Breast epithelium (tissue), 4 donors: ENCODE measurements around the gene CREB3L2. TPM values are rescaled to one million over a fixed set of nuclear protein-coding genes. Genes with fewer than 3 reads are reported as not detected.

Experiments
- DNase-seq, 2 donors: peaks; one replicate each; pipeline ENCODE4 v3.0.0-alpha.2; 2019; ENCODE audit warnings: low spot score in 2 of 2
- H3K27ac ChIP-seq, 2 donors: fragments of 200-600 bp; sonication (generic) in 1 of 2; one replicate each; pipeline ENCODE4 v1.5.1; 2016 to 2019; ENCODE audit warnings: mild to moderate bottlenecking in 1 of 2
- H3K27me3 ChIP-seq, 2 donors: fragments of 200-600 bp; sonication (generic) in 1 of 2; one replicate each; pipeline versions ENCODE4 v1.5.1 to v1.6.0; 2017 to 2019; ENCODE audit warnings: control low read depth in 1 of 2, mild to moderate bottlenecking in 1 of 2
- H3K36me3 ChIP-seq: fragments of 200-600 bp; one replicate; pipeline ENCODE4 v1.5.1; 2019
- H3K4me1 ChIP-seq, 2 donors: fragments of 200-600 bp; sonication (generic); one replicate each; pipeline ENCODE4 v1.5.1; 2016 to 2019; ENCODE audit warnings: control low read depth in 1 of 2
- H3K4me3 ChIP-seq, 3 donors: fragments of 200-600 bp; sonication (generic); 1 replicate in 2 of 3; 2 replicates in 1 of 3; pipeline ENCODE4 v1.5.1; 2016 to 2019; ENCODE audit warnings: mild to moderate bottlenecking in 3 of 3, moderate library complexity in 2 of 3
- H3K9me3 ChIP-seq, 2 donors: fragments of 200-600 bp; sonication (generic) in 1 of 2; one replicate each; pipeline ENCODE4 v1.5.1; 2016 to 2019; ENCODE audit warnings: control low read depth in 1 of 2
- CTCF ChIP-seq, 3 donors: fragments of 450-650 bp; IDR thresholded peaks; one replicate each; pipeline ENCODE4 v1.5.1; 2016 to 2017; ENCODE audit warnings: antibody characterized with exemption in 3 of 3, mild to moderate bottlenecking in 3 of 3, moderate library complexity in 3 of 3
- POLR2A ChIP-seq: fragments of 450-650 bp; IDR thresholded peaks from one replicate; pipeline ENCODE4 v1.6.1; 2016; ENCODE audit warnings: antibody characterized with exemption, mild to moderate bottlenecking, moderate library complexity
- POLR2AphosphoS5 ChIP-seq, 3 donors: sonication (generic); formaldehyde crosslinking; IDR thresholded peaks; one replicate each; pipeline ENCODE4 v1.6.1; 2017; ENCODE audit warnings: antibody characterized with exemption in 3 of 3
- intact Hi-C: fragments of 100-400 bp; cut with DNase I; formaldehyde crosslinking; loops from one replicate; pipeline ENCODE4 v1.15.1; 2023; ENCODE audit warnings: low total_unique reads
- total RNA-seq, 3 donors: library from RNA; depleted of rRNA; stranded (reverse); fragments of >200 nt; gene quantifications; one replicate each; pipeline ENCODE4 v1.1.0, GENCODE V29; 2016

Gene CREB3L2
- total RNA-seq, 3 donors from 2014 or later: 23.0 to 46.5 (median 40.5) TPM

- H3K9me3 ChIP-seq: no peaks in the 10 kb centered on the region
- no peak for DNase-seq
- H3K4me1 ChIP-seq: no peaks in the 10 kb centered on the region
- intact Hi-C loops: no loop called here
- no peak overlapping the region for H3K4me3 ChIP-seq
- peak overlapping the region; percentile 14 to 21 for H3K27ac ChIP-seq
- TF ChIP-seq POLR2AphosphoS5 (IDR thresholded peaks at IDR 0.05) (no peak), CTCF (IDR thresholded peaks at IDR 0.05) (no peak), POLR2A (no peak)
- no peaks in the 10 kb centered on the region for H3K27me3 ChIP-seq
- no peaks in the 10 kb centered on the region for H3K36me3 ChIP-seq
Observed at GRCh38 chr7:137942484-137943115, 59.3 kb downstream of the CREB3L2 start.

- Histone ChIP-seq H3K4me3 (no peak overlapping the region), H3K4me1 (peaks cover 2 to 11% of the 10 kb centered on the region in 2 donors), H3K27ac (peak overlapping the region; percentile 4 to 41), H3K36me3 (no peaks in the 10 kb centered on the region), H3K9me3 (no peaks in the 10 kb centered on the region), H3K27me3 (no peaks in the 10 kb centered on the region)
- intact Hi-C loops: no loop called here
- DNase-seq: no peak
- TF ChIP-seq POLR2A (no peak), CTCF (IDR thresholded peaks at IDR 0.05) (no peak), POLR2AphosphoS5 (IDR thresholded peaks at IDR 0.05) (no peak)
Observed at GRCh38 chr7:137940656-137941518, 61.0 kb downstream of the CREB3L2 start.

GRCh38 chr7:137940218-137940617 lies 61.7 kb downstream of the CREB3L2 start:
- no peaks in the 10 kb centered on the region for H3K27me3 ChIP-seq
- intact Hi-C loops: no loop called here
- H3K27ac ChIP-seq: peak overlapping the region; percentile 5 to 41
- H3K4me1 ChIP-seq: peaks cover 2 to 18% of the 10 kb centered on the region in 2 donors
- H3K36me3 ChIP-seq: no peaks in the 10 kb centered on the region
- no peak for DNase-seq
- no peak overlapping the region for H3K4me3 ChIP-seq
- TF ChIP-seq POLR2AphosphoS5 (IDR thresholded peaks at IDR 0.05): no peak
- TF ChIP-seq CTCF (IDR thresholded peaks at IDR 0.05): no peak
- no peak for TF ChIP-seq POLR2A
- H3K9me3 ChIP-seq: no peaks in the 10 kb centered on the region

- intact Hi-C loops: no loop called here
- TF ChIP-seq CTCF (IDR thresholded peaks at IDR 0.05) (no peak), POLR2A (no peak), POLR2AphosphoS5 (IDR thresholded peaks at IDR 0.05) (no peak)
- no peaks in the 10 kb centered on the region for H3K27me3 ChIP-seq
- H3K27ac ChIP-seq: peak overlapping the region in 1 of 2 donors; percentile 56
- DNase-seq: no peak
- no peaks in the 10 kb centered on the region for H3K36me3 ChIP-seq
- H3K9me3 ChIP-seq: no peaks in the 10 kb centered on the region
- H3K4me3 ChIP-seq: no peak overlapping the region
- H3K4me1 ChIP-seq: peaks cover 5 to 30% of the 10 kb centered on the region in 2 donors
Observed at GRCh38 chr7:137937202-137937560, 64.7 kb downstream of the CREB3L2 start.
